ENCODE data around the gene PALD1.

DNA sequence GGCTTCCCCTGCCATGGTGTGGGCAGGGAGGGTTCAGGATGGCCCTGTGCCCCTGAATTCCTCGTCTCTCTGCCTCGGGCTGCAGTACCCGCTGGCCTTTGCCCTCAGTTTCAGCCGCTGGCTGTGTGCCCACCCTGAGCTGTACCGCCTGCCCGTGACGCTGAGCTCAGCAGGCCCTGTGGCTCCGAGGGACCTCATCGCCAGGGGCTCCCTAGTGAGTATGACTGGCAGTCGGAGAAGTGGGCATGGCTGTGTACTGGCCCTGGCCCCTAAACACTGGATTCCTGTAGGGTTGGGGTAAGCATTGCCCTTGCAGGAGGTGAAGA lies 59.6 kb downstream of the PALD1 start:
- TF ChIP-seq SOX6 (IDR thresholded peaks at IDR 0.05) (no peak), SOX6 (CRISPR knock-in tag; IDR thresholded peaks at IDR 0.05) (no peak), ZNF274 (CRISPR knock-in tag; IDR thresholded peaks at IDR 0.05) (no peak), HNRNPUL1 (IDR thresholded peaks at IDR 0.05; ENCODE audit: low read depth, low read length) (no peak)
- TF ChIP-seq, protein P1, sequence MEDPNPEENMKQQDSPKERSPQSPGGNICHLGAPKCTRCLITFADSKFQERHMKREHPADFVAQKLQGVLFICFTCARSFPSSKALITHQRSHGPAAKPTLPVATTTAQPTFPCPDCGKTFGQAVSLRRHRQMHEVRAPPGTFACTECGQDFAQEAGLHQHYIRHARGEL (CRISPR knock-in tag; IDR thresholded peaks at IDR 0.05): no peak
- TF ChIP-seq, protein P2, sequence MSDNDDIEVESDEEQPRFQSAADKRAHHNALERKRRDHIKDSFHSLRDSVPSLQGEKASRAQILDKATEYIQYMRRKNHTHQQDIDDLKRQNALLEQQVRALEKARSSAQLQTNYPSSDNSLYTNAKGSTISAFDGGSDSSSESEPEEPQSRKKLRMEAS (IDR thresholded peaks at IDR 0.05): no peak

Measured in HepG2 (cell line).